HEK293 (cell line): ENCODE data around the gene PRSS50.

Experiments used
- CTCF ChIA-PET: fragments of 350-600 bp; formaldehyde crosslinking; extraction: SDS; loops from one replicate; lab custom pipeline; 2021; ENCODE audit warnings: antibody characterized with exemption; lab: Yijun Ruan, JAX
- POLR2A ChIA-PET: fragments of 300-600 bp; formaldehyde crosslinking; extraction: SDS; loops from one replicate; lab custom pipeline; 2020; ENCODE audit warnings: antibody characterized with exemption, inconsistent platforms; lab: Yijun Ruan, JAX
- H3K27ac ChIP-seq: fragments of 200-500 bp; sonication (Bioruptor generic); 2 replicates; pipeline ENCODE4 v1.5.1; 2014; ENCODE audit warnings: low read depth, low read length, control low read depth, inconsistent platforms; ENCODE audit errors: extremely low read depth
- H3K36me3 ChIP-seq, 2 experiments: fragments of 200-500 bp in 1 of 2; sonication (Bioruptor generic) in 1 of 2; 1 replicate in 1 of 2; 2 replicates in 1 of 2; pipeline ENCODE4 v1.5.1; 2014 to 2017; ENCODE audit warnings: inconsistent platforms in 2 of 2, low read length in 2 of 2; ENCODE audit not compliant: control insufficient read depth in 2 of 2, insufficient read depth in 1 of 2
- H3K4me1 ChIP-seq: fragments of 200-500 bp; sonication (Bioruptor generic); 2 replicates; pipeline ENCODE4 v1.5.1; 2014; ENCODE audit warnings: mild to moderate bottlenecking, low read length, inconsistent platforms; ENCODE audit not compliant: control insufficient read depth, insufficient read depth
- H3K4me3 ChIP-seq: 2 replicates; pipeline ENCODE4 v1.5.1; 2011; ENCODE audit warnings: low read depth, mild to moderate bottlenecking, control low read depth, low read length, moderate library complexity
- H3K9me3 ChIP-seq: fragments of 200-500 bp; sonication (Bioruptor generic); 2 replicates; pipeline ENCODE4 v1.5.1; 2014; ENCODE audit warnings: low read depth, low read length, inconsistent platforms; ENCODE audit not compliant: control insufficient read depth, insufficient read depth
- EGR2 ChIP-seq: fragments of 450-650 bp; formaldehyde crosslinking; IDR thresholded peaks from 2 replicates; pipeline ENCODE4 v1.5.1; 2016; ENCODE audit warnings: low read depth, missing biosample characterization, missing genetic modification characterization
- HOXA7 ChIP-seq: sonication (generic); formaldehyde crosslinking; IDR thresholded peaks from 2 replicates; pipeline ENCODE4 v1.8.1; 2022; ENCODE audit warnings: missing genetic modification reagents, borderline replicate concordance
- SCRT2 ChIP-seq: fragments of 450-650 bp; formaldehyde crosslinking; IDR thresholded peaks from 2 replicates; pipeline ENCODE4 v1.5.1; 2016; ENCODE audit warnings: missing biosample characterization, missing genetic modification characterization
- SP2 ChIP-seq: fragments of 450-650 bp; formaldehyde crosslinking; IDR thresholded peaks from 2 replicates; pipeline ENCODE4 v1.5.1; 2016; ENCODE audit warnings: missing biosample characterization, missing genetic modification characterization
- ZBTB8A ChIP-seq: fragments of 450-650 bp; formaldehyde crosslinking; IDR thresholded peaks from 2 replicates; pipeline ENCODE4 v1.5.1; 2016; ENCODE audit warnings: missing biosample characterization, missing genetic modification characterization
- ZNF211 ChIP-seq: fragments of 450-650 bp; formaldehyde crosslinking; IDR thresholded peaks from 2 replicates; pipeline ENCODE4 v1.5.1; 2016; ENCODE audit warnings: low read depth, missing biosample characterization, missing genetic modification characterization
- ZNF248 ChIP-seq: fragments of 450-650 bp; formaldehyde crosslinking; IDR thresholded peaks from 2 replicates; pipeline ENCODE4 v1.5.1; 2017; ENCODE audit warnings: missing biosample characterization, missing genetic modification characterization
- ZNF354C ChIP-seq: fragments of 450-650 bp; formaldehyde crosslinking; IDR thresholded peaks from 2 replicates; pipeline ENCODE4 v1.5.1; 2016; ENCODE audit warnings: missing biosample characterization, missing genetic modification characterization, low read depth, borderline replicate concordance
- ZNF398 ChIP-seq: fragments of 450-650 bp; formaldehyde crosslinking; IDR thresholded peaks from 2 replicates; pipeline ENCODE4 v1.5.1; 2017; ENCODE audit warnings: missing biosample characterization, missing genetic modification characterization
- ZNF404 ChIP-seq: fragments of 450-650 bp; formaldehyde crosslinking; IDR thresholded peaks from 2 replicates; pipeline ENCODE4 v1.5.1; 2017; ENCODE audit warnings: missing biosample characterization, missing genetic modification characterization
- ZNF488 ChIP-seq: fragments of 450-650 bp; formaldehyde crosslinking; IDR thresholded peaks from 2 replicates; pipeline ENCODE4 v1.5.1; 2016; ENCODE audit warnings: missing biosample characterization, missing genetic modification characterization
- ZNF529 ChIP-seq: fragments of 450-650 bp; formaldehyde crosslinking; IDR thresholded peaks from 2 replicates; pipeline ENCODE4 v1.5.1; 2017; ENCODE audit warnings: missing genetic modification characterization, missing biosample characterization; ENCODE audit not compliant: insufficient replicate concordance
- ZNF549 ChIP-seq: fragments of 450-650 bp; IDR thresholded peaks from 2 replicates; pipeline ENCODE4 v1.5.1; 2018; ENCODE audit warnings: missing biosample characterization, missing genetic modification characterization, mild to moderate bottlenecking, inconsistent platforms, moderate library complexity
- ZNF664 ChIP-seq: fragments of 450-650 bp; formaldehyde crosslinking; IDR thresholded peaks from 2 replicates; pipeline ENCODE4 v1.5.1; 2016; ENCODE audit warnings: missing biosample characterization, missing genetic modification characterization
- ZXDB ChIP-seq: fragments of 450-650 bp; formaldehyde crosslinking; IDR thresholded peaks from 2 replicates; pipeline ENCODE4 v1.5.1; 2016; ENCODE audit warnings: missing biosample characterization, missing genetic modification characterization
- TF ChIP-seq, protein P1 (sequence below): fragments of 450-650 bp; formaldehyde crosslinking; IDR thresholded peaks from 2 replicates; pipeline ENCODE4 v1.5.1; 2016; ENCODE audit warnings: missing biosample characterization, missing genetic modification characterization
- TF ChIP-seq, protein P2 (sequence below): fragments of 450-650 bp; formaldehyde crosslinking; conservative IDR thresholded peaks from 2 replicates; pipeline ENCODE4 v1.5.1; 2016; ENCODE audit warnings: low read depth, missing biosample characterization, missing genetic modification characterization
- TF ChIP-seq, protein P3 (sequence below): fragments of 450-650 bp; formaldehyde crosslinking; IDR thresholded peaks from 2 replicates; pipeline ENCODE4 v1.5.1; 2016; ENCODE audit warnings: missing biosample characterization, missing genetic modification characterization
- TF ChIP-seq, protein P4 (sequence below): fragments of 450-650 bp; formaldehyde crosslinking; IDR thresholded peaks from 2 replicates; pipeline ENCODE4 v1.5.1; 2016; ENCODE audit warnings: missing biosample characterization, missing genetic modification characterization

The PRSS50 gene

GRCh38 chr3:46748170-46748569 lies 30.5 kb upstream of the PRSS50 start:
- TF ChIP-seq ZNF529 (tag by site-specific recombination), result no peak
- no peak for TF ChIP-seq ZNF549
- TF ChIP-seq, protein P1, sequence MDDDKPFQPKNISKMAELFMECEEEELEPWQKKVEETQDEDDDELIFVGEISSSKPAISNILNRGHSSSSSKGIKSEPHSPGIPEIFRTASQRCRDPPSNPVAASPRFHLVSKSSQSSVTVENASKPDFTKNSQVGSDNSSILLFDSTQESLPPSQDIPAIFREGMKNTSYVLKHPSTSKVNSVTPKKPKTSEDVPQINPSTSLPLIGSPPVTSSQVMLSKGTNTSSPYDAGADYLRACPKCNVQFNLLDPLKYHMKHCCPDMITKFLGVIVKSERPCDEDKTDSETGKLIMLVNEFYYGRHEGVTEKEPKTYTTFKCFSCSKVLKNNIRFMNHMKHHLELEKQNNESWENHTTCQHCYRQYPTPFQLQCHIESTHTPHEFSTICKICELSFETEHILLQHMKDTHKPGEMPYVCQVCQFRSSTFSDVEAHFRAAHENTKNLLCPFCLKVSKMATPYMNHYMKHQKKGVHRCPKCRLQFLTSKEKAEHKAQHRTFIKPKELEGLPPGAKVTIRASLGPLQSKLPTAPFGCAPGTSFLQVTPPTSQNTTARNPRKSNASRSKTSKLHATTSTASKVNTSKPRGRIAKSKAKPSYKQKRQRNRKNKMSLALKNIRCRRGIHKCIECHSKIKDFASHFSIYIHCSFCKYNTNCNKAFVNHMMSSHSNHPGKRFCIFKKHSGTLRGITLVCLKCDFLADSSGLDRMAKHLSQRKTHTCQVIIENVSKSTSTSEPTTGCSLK (tag by site-specific recombination), result no peak
- TF ChIP-seq ZXDB (tag by site-specific recombination), result no peak
- no peak for TF ChIP-seq ZNF664 (tag by site-specific recombination)
- TF ChIP-seq ZNF404, result no peak
- TF ChIP-seq, protein P2, sequence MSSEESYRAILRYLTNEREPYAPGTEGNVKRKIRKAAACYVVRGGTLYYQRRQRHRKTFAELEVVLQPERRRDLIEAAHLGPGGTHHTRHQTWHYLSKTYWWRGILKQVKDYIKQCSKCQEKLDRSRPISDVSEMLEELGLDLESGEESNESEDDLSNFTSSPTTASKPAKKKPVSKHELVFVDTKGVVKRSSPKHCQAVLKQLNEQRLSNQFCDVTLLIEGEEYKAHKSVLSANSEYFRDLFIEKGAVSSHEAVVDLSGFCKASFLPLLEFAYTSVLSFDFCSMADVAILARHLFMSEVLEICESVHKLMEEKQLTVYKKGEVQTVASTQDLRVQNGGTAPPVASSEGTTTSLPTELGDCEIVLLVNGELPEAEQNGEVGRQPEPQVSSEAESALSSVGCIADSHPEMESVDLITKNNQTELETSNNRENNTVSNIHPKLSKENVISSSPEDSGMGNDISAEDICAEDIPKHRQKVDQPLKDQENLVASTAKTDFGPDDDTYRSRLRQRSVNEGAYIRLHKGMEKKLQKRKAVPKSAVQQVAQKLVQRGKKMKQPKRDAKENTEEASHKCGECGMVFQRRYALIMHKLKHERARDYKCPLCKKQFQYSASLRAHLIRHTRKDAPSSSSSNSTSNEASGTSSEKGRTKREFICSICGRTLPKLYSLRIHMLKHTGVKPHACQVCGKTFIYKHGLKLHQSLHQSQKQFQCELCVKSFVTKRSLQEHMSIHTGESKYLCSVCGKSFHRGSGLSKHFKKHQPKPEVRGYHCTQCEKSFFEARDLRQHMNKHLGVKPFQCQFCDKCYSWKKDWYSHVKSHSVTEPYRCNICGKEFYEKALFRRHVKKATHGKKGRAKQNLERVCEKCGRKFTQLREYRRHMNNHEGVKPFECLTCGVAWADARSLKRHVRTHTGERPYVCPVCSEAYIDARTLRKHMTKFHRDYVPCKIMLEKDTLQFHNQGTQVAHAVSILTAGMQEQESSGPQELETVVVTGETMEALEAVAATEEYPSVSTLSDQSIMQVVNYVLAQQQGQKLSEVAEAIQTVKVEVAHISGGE (tag by site-specific recombination), result no peak
- TF ChIP-seq, protein P3, sequence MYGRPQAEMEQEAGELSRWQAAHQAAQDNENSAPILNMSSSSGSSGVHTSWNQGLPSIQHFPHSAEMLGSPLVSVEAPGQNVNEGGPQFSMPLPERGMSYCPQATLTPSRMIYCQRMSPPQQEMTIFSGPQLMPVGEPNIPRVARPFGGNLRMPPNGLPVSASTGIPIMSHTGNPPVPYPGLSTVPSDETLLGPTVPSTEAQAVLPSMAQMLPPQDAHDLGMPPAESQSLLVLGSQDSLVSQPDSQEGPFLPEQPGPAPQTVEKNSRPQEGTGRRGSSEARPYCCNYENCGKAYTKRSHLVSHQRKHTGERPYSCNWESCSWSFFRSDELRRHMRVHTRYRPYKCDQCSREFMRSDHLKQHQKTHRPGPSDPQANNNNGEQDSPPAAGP, result no peak
- TF ChIP-seq, protein P4, sequence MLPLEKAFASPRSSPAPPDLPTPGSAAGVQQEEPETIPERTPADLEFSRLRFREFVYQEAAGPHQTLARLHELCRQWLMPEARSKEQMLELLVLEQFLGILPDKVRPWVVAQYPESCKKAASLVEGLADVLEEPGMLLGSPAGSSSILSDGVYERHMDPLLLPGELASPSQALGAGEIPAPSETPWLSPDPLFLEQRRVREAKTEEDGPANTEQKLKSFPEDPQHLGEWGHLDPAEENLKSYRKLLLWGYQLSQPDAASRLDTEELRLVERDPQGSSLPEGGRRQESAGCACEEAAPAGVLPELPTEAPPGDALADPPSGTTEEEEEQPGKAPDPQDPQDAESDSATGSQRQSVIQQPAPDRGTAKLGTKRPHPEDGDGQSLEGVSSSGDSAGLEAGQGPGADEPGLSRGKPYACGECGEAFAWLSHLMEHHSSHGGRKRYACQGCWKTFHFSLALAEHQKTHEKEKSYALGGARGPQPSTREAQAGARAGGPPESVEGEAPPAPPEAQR (tag by site-specific recombination), result no peak
- TF ChIP-seq ZNF398 (tag by site-specific recombination), result no peak
- no peak for TF ChIP-seq ZBTB8A (tag by site-specific recombination)
- TF ChIP-seq ZNF248 (tag by site-specific recombination), result no peak
- no peak for TF ChIP-seq SP2
- TF ChIP-seq ZNF211 (tag by site-specific recombination), result no peak
- no peak for TF ChIP-seq EGR2 (tag by site-specific recombination)
- TF ChIP-seq SCRT2, result no peak
- no peak for TF ChIP-seq ZNF354C
- TF ChIP-seq ZNF488, result no peak
- no peak for TF ChIP-seq HOXA7 (CRISPR knock-in tag)
- H3K36me3 ChIP-seq, result no peaks in the 10 kb centered on the region
- H3K9me3 ChIP-seq, result no peaks in the 10 kb centered on the region
- H3K4me1 ChIP-seq, result no peaks in the 10 kb centered on the region
- H3K27ac ChIP-seq, result no peak overlapping the region
- ChIA-PET CTCF (no interaction called here), POLR2A (no interaction called here)
- H3K4me3 ChIP-seq, result no peak overlapping the region
